GM04503 (cell line): ENCODE results near the gene CIP2A.

Experiments
- DNase-seq: peaks from one replicate; pipeline ENCODE4 v3.0.0-alpha.2; 2012; ENCODE audit warnings: low read depth

The CIP2A gene

GRCh38 chr3:108562565-108562964 is 26.7 kb downstream of the CIP2A start:
- DNase-seq: no peak

GRCh38 chr3:108555966-108556581 is 33.2 kb downstream of the CIP2A start:
- DNase-seq: no peak

- no peak for DNase-seq
These were observed 34.2 kb downstream of the CIP2A start for GRCh38 chr3:108554913-108555571.

- no peak for DNase-seq
These were observed 35.0 kb downstream of the CIP2A start for GRCh38 chr3:108554229-108554628.

GRCh38 chr3:108552267-108553159 is 36.7 kb downstream of the CIP2A start:
- DNase-seq: no peak

GRCh38 chr3:108548886-108549285 is 40.4 kb downstream of the CIP2A start:
- DNase-seq: no peak

- DNase-seq: no peak
These were observed 40.9 kb downstream of the CIP2A start for GRCh38 chr3:108548304-108548703.

GRCh38 chr3:108546692-108547091 is 42.5 kb downstream of the CIP2A start:
- DNase-seq: no peak

GRCh38 chr3:108546247-108546646 is 43.0 kb downstream of the CIP2A start:
- DNase-seq: no peak

- no peak for DNase-seq
These were observed 51.2 kb downstream of the CIP2A start for GRCh38 chr3:108538083-108538482.

GRCh38 chr3:108528459-108529252 is 60.6 kb downstream of the CIP2A start:
- DNase-seq: no peak

GRCh38 chr3:108527817-108528216 is 61.4 kb downstream of the CIP2A start:
- DNase-seq: no peak

GRCh38 chr3:108527109-108527508 is 62.1 kb downstream of the CIP2A start:
- DNase-seq: no peak

GRCh38 chr3:108525971-108526370 is 63.3 kb downstream of the CIP2A start:
- DNase-seq: no peak

- no peak for DNase-seq
These were observed 64.0 kb downstream of the CIP2A start for GRCh38 chr3:108525256-108525655.

- no peak for DNase-seq
These were observed 64.7 kb downstream of the CIP2A start for GRCh38 chr3:108524537-108524936.

GRCh38 chr3:108518895-108519294 is 70.3 kb downstream of the CIP2A start:
- DNase-seq: no peak

- no peak for DNase-seq
These were observed 72.4 kb downstream of the CIP2A start for GRCh38 chr3:108516881-108517280.

- no peak for DNase-seq
These were observed 75.3 kb downstream of the CIP2A start for GRCh38 chr3:108513961-108514360.

- DNase-seq: no peak
These were observed 76.6 kb downstream of the CIP2A start for GRCh38 chr3:108512671-108513070.

GRCh38 chr3:108511490-108511889 is 77.7 kb downstream of the CIP2A start:
- no peak for DNase-seq

GRCh38 chr3:108511055-108511454 is 78.2 kb downstream of the CIP2A start:
- no peak for DNase-seq
